ENCODE results near the gene WLS.

- TF ChIP-seq CTCF (IDR thresholded peaks at IDR 0.05) (no peak), POLR2A (IDR thresholded peaks at IDR 0.05) (no peak)
Measured at GRCh38 chr1:68180441-68181164, 51.7 kb downstream of the WLS start.

Measured in tibial nerve (tissue), 3 donors.